GM18508 (cell line): ENCODE measurements around the gene NLRC5.
"Not testable (repeated sequence)": the region's sequence is repeated elsewhere in the genome, so short reads cannot be mapped to it uniquely, and the experiment has no call there.

ENCODE experiments used
- ATAC-seq: cut with Tn5 transposase; IDR thresholded peaks from one replicate; pipeline ENCODE4 v1.9.1; 2021; ENCODE audit warnings: moderate number of reproducible peaks; ENCODE audit not compliant: insufficient read depth, unreplicated experiment

Gene NLRC5

DNA sequence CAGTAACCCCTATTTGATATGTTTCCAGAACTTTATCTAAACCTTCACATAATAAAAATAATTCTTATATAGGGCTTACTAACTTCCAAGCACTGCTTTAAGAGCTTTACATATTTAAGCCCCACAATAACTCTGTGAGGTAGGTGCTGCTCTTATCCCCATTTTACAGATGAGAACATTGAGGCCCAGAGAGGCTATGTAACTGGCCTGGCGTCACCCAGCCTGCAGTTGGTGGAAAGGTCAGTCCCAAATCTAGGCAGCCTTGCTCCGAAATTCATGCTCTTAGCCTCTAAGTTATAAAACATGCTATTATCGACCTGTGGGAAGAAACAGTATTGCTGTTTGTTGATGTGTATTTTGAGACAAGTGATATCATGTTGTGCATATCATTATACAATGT, 9.0 kb downstream of the NLRC5 start:
- no peak for ATAC-seq

DNA sequence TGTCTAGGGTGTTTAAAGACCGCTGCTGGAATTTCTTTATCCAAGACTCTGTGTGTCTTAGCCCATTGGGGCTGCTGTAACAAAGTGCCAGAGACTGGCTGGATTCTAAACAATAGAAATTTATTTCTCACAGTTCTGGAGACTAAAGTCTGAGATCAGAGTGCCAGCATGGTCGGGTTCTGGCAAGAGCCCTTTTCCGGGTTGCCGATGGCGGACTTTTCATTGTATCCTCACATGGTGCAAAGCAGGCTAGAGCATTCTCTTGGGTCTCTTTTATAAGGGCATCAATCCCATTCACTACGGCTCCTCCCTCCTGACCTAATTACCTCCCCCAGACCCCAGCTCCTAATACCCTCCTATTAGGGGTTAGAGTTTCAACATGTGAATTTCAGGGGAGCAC, 9.5 kb downstream of the NLRC5 start:
- no peak for ATAC-seq

DNA sequence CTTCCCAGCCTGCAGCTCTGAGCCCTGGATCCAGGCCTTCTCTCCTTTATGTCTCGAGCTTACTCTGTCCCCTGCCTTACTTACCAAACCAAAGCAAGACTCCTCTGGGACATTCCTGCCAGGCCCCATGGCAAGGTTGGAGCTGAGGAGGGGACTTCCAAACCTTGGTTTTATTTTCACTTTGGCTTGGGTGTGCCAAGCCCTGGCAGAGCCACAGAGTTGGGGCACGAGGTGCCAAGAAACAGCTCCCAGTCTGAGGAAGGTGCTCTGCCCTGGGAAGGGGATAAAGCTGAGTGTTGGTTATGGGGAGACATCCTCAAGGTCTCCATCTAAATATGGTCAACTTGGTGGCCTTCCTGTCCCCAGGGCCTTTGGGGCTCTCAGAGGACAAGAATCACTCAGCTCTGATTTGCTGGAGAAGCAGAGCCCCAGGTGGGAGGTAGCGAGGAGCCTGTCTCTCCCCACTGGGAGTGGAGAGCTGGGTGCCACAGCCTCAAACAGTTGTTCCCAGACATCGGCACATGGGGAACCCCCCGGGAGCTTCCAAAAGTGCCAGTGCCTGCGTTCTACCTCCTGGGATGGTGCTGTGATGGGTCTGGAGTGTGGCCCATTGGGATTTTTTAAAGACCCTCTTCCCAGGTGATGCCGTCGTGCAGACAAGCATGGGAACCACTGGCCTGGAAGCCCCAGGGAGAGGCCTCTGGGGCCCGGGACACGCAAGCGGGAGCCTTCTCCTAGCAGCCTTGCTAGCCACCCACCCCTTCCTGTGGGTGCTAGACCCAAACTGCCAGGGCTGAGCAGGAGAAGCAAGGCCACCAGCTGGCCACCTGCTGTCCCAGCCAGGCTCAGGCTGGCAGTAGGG, 10.3 kb downstream of the NLRC5 start:
- no peak for ATAC-seq

DNA sequence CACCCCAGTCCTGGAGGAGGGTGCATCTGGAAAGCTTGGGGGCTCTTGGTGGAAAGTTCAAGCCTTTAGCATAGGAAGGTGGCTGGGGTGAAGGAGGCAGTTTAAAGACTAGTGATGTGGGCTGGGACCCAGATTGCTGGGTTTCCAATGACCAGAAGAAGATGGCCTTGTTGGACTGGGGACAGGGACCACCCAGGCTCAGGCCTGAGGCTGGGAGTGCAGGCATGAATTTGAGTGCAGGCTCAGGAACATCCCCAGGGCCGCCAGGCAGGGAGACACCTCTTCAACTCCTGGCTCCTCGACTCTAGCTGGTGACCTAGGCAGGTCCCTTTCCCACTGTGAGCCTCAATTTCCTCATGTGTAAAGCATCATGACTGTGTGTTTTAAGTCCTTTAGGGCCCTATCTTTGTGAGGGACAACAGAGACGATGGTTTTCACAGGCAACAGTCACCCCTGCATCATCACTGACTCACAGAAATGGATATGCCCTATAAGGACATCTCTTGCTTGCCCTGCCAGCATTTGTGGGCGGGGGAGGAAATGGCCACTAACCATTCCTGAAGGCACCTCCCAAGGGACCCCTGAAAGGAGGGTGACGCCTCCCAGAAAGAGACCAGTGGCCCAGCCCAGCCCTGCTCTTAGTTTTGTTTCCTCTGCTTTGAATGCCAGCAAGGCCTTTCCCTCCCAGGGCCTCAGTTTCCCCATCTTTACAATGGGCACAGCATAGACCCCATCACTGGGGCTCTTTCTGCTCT, 11.1 kb downstream of the NLRC5 start:
- ATAC-seq: no peak

DNA sequence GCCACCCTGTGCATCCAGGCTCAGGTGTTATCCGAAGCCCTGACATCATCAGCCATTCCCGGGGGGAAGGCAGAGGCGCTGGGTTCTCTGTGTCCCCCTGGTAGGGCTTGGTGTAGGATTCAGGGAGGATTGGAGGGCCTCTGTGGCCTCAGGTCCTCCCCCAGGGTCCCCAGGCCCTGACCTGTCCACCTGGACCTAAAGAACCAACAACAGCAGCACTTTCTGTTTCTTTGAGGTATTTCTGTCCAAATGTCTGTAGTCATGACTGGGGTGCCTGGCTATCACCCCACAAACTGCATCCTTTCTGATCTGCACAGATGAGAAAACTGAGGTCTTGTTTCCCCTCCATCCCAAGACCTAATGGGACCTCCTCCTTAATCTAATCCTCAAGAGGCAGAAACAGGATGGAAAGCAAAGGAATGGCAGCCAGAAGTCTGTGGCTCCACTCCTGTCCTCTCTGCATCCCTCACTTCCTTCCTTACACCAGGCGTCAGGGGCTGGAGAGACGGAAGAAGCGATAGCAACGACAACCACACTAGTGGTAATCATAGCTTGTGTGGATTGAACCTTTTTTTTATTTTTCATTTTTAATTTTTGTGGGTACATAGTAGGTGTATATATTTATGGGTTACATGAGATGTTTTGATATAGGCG, 11.8 kb downstream of the NLRC5 start:
- ATAC-seq: no peak

DNA sequence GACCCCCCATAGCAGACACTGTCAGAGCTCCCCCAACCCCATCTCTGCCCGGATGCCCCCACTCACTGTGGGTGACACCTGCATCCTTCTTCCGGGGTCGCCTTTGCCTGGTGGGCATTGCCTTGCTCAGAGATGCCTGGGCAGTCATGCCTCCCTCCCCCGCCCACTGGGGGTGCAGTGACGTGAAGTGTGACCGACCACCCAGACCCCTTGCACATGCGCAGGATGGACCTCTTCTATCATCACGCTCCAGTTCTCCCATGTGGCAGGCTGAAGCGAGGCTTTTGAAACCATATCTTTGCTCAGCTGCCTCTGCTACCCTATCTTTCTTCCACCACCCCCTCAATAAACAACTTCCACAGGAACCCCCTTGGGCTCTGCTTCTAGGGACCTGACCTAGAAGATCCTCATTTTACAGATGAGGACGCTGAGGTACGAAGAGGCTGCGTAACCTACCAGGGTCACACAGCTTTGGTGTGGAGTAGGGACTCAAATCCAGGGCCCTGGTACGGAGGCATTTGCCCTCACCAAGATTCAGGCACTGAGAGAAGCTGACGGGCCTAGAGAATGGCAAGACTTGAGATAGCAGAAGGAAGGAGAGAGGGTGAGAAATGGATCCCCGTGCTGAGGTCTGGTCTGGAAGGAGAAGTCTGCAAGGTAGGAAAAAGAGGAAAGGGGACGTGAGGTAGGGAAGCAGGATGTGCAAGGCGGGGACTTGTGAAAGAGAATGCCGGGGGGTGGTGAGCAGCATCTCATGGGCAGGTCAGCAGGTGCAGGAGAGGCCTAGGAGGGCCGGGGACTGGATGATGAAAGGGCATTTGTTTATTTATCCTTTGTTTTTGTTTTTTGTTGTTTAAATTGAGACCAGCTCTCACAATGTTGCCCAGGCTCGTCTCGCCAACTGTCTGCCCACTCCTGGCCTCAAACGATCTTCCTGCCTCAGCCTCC, 14.4 kb downstream of the NLRC5 start:
- no peak for ATAC-seq

DNA sequence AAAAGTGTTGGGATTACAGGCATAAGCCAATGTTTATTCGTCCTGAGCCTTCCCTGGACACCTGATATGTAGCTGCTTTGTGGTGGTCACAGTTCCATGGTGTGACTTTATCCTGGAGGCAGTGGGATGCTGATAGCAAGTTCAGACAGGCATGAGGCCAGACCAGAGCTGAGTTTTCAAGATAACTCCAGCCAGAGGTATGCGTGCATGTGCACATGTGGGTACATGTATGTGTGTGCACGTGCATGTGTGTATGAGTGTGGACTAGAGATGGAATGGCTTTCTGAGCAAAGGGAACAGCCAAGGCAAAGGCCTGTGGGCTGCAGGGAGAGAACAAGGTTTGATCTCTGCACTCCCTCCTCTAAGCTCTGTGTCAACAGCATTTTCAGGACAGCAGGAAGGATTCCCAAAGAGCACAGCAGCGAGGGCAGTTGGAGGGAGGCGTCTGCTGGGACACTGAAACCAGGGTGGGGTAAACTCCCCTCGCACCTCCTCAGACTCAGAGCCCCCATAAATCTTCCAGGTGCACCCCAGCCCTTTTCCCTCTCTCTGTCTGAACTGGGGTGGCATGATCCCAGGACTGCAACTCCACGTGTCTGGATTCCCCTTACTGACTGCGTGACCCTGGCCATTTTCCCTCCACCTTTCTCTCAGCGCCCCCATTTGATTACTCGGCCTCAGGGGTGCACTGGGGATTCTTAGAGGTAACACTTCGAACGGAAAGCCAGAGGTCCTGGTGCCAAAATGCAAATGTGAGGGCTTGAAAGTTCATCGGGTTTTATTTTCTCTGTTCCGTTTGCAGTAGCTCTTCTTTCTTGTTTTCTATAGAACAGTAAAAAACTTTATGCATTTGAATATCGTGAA, 15.3 kb downstream of the NLRC5 start:
- no peak for ATAC-seq

DNA sequence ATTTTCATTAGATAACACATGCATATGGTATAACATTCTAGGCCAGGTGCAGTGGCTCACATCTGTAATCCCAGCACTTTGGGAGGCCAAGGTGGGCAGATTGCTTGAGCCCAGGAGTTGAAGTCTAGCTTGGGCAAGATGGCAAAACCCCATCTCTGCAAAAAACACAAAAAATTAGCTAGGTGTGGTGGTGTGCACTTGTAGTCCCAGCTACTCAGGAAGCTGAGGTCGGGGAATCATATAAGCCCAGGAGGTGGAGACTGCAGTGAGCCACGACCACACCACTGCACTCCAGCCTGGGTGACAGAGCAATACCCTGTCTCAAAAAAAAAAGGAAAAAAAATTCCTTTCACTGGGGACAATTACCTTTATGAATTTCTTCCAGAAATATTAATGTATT, 16.2 kb downstream of the NLRC5 start:
- not testable (repeated sequence) for ATAC-seq

DNA sequence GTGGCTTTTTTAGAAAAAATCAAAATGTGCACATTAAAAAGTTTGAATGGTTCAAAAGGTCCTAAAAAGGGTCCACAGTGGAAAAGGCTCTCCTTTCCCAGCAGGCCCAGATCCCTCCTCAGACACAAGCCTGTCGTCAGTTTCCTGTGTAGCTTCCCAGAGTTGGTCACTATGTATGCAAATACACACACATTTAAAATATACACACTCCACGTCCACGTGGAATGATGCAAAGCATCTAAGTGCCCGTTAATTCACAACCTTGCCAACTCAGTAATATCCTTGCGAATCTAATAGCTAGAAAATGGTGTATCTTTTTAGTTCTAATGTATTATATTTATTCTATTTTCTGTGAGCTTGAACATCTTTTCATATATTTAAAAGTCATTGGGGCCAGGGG, 17.7 kb downstream of the NLRC5 start:
- ATAC-seq: no peak

DNA sequence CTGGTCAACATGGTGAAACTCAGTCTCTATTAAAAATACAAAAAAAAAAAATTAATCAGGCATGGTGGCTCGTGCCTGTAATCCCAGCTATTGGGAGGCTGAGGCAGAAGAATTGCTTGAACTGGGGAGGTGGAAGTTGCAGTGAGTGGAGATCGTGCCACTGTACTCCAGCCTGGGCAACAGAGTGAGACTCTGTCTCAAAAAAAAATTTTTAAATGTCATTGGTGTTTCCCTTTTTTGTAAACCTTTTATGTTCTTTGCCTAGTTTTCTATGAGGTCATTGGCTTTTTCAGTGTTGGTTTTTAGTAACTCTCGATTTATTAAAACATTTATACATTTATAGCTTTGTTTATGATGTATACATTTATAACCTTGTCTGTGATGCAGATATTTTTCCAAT, 18.2 kb downstream of the NLRC5 start:
- ATAC-seq: no peak

DNA sequence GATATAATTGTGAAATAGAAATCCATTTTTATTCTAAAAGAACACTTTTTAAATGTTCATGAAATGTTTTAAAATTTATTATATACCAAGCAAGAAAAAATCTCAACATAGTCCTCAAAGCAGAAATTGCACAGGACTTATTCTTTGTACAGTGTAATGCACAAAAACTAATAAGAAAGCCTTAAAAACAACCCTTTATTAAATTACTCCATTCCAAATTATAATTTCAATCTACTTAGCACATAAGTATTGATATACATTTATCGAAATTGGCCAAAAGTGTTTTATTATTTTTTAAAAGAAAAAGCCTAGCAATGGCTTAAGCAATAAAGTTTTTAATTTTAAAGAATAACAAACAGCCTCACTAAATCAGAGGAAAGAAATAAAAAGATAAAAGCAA, 19.1 kb downstream of the NLRC5 start:
- no peak for ATAC-seq

DNA sequence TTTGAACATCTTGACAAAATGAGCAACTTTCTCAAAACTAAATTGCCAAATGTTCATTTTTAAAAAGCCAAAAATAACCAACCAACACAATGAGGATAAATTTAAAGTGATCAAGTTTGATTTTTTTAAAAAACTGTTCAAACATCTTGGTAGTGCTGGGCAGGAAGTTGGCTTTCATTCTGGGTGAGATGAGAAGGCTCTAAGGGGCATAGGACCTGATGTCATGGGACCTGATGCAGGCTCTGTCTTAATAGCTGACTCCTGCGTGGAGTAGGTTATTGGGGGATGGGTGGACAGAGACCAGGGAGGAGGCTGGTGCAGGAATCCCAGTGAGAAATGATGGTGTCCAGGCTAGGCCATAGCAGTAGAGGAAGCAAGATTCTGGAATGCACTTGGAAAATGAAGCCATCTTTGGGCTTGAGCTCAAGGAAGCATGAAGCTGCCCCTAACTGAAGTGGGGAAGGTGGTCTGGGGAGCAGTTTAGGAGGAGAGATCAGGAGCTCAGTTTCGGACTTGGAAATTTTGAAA, 20.4 kb downstream of the NLRC5 start:
- no peak for ATAC-seq

DNA sequence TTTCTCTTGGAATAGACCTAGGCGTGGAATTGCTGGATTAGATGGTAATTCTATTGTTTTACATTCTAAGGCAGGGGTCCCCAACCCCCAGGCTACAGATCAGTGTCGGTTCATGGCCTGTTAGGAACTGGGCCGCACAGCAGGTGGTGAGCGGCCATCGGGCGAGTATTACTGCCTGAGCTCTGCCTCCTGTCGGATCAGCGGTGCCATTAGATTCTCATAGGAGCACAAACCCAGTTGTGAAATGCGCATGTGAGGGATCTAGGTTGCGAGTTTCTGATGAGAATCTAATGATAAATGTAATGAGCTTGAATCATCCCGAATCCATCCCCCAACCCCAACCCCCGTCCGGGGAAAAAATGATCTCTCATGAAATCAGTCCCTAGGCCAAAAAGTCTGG, 23.0 kb downstream of the NLRC5 start:
- no peak for ATAC-seq

DNA sequence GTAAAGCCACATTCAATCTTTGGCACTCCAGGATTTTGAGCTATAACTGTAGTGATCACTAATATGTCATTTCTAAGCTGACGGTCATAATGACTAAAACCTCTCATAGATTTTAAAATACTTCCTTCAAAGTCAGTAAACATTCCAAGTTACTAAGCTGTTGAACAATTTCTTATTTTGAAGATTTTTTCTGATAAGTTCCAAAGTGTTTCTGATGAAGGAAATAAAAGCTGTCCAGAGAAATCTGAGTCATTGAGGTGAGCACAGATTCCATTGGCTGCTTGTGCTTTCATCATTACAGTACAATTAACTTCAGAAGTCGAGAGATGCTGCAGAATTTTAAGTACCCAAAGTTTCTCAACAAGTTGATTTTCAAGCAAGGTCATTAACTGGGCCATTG, 23.9 kb downstream of the NLRC5 start:
- no peak for ATAC-seq

DNA sequence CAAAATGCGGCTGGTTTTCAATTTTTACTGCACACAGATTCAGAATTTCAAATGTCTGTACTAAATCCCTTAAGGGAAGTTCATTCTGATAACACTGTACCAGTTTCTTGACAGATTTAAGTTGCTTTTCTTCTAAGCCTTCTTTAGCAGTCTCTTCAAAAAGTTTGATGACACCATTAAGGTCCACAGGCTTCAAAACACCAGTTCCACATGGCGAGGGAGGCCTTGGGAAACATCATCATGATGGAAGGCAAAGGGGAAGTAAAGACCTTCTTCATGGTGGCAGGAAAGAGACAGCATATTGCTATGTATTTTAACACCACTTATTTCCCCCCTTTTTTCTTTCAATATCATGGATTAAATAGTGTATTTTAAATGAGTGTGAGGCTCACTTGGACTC, 24.5 kb downstream of the NLRC5 start:
- no peak for ATAC-seq

DNA sequence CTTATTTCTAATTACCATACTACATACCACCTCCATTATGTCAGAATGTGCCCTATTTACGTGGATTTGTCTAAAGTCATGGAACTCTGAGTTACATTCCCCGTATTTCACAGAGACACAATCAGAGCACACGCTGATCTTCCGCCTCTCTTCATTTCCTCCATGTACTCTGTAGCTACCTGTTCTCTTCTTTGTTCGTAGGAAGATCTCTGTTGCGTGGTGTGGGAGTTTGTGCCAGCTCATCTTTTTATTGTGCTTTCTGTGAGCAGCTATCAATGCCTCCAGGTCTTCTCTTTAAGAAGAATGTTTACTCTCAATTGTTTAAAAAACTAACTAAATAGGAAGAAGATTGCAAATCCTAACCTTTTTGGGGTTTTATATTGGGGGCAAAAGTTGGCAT, 26.9 kb downstream of the NLRC5 start:
- ATAC-seq: no peak

DNA sequence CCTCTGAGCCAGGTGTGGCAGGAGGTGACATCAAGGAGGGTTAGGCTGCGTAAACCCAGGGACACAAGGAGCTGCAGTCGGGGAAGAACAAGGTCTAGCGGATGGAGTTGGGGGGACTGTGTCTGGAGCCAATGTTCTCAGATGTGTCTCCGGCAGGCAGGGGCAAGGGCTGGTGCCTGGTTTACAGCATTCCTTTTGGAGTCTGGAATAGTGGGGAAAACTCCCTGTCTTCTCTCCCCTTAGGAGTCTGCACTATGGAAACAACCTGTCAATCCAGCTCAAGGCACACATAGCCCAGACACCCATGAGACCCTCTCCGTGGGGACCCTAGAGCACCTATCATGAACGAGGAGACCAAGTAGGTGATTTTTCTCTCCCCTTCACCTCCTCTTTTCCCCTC, 27.5 kb downstream of the NLRC5 start:
- no peak for ATAC-seq

DNA sequence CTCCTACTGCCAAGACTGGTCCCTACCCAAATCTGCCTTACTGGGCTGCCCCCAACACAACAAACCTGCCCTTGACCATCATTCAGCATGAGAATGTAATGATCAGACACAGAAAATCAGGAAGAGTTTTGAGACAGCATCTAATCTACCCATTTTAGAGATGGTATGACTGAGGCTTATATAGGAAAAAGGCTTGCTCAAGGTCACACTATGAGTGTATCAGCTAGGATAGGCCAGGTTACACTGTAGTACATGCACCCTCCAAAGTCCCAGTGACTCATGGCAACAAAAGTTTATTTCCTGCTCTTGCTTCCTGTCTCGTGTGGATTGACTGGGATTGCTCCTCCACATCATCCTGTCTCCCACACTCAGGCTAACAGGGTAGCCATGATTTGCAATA, 27.9 kb downstream of the NLRC5 start:
- ATAC-seq: no peak

DNA sequence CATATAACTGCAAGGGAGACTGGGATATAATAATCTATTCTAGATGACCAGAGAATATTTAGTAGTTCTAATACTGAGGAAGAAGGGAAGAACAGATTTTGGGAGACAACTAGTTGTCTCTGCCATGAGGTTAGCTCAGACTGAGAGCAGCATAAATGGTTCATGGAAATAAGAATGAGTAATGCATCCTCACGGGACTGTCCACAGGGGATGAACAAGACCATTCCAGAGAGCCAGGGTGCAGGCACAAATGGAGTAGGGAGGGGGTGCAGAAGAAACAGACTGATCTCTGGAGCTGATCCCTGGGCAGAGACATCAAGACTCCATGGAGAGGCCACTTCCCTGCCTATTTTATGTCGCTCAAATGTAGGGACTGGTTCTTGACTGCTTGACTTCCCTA, 30.4 kb downstream of the NLRC5 start:
- ATAC-seq: no peak
